GM21381 (cell line): ENCODE data around the gene IPO5.

Source experiments
- ATAC-seq: cut with Tn5 transposase; IDR thresholded peaks from one replicate; pipeline ENCODE4 v1.9.1; 2021; ENCODE audit warnings: mild to moderate bottlenecking, moderate library complexity; ENCODE audit not compliant: unreplicated experiment

Gene IPO5

DNA sequence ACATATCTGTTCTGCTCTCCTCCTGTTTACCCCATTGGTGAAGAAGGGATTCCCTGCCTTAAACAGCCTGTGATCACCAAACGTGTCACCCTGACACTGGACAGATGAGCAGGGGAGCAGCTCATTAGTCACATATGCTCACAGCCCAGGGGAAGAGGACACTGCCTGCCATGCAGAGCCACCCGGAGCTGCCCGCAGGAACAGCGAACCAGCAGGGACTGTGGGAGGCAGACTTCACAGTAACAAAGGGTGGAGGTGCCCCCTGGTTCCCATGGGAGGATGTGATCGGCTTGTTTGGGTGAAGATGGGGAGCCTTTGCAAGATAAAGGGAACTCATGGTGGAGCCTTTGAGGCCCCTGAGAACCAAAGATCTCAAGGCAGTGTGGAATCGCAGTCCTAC lies 100.8 kb downstream of the IPO5 start:
- no peak for ATAC-seq

DNA sequence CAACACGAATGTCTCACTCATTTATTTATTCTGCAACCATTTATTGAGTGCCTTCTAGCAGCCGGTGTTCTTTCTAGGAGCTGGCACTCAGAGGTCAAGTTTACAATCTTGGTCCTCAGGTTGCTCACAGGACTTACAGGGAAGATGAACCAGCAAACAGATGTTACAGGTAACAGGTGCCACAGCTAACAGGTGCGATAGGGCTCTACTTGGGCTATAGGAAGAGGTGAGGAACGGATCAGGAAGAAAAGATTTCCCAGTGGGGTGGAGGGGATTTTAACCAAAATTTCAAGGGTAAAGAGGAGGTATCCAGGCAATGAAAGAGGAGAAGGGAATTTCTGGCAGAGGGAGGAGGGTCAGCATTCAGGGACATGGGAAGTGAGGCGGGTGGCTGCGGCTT lies 102.1 kb downstream of the IPO5 start:
- no peak for ATAC-seq

DNA sequence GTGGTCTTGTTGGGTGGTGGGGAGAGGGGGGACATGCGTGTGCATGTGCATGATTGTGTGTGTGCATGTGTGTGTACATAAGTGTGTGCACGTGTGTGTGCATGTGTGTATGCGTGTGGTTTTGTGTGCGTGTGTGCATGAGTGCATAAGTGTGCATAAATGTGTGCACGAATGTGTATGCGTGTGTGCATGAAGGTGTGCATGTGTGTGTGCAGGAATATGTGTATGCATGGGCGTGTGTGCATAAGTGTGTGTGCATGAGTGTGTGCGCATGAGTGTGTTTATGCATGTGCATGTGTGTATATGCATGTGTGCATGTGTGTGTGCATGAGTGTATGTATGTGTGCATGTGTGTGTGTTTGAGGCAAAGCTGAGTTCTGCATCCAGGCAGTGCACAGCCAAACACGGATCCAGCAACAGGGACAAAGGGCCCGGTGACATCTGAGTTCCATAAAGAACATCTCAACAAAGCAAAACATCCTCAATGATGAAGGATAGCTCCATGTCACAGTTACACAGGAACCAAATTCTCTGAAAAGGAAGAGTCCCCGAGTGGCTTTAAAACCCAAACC lies 103.5 kb downstream of the IPO5 start:
- no peak for ATAC-seq

DNA sequence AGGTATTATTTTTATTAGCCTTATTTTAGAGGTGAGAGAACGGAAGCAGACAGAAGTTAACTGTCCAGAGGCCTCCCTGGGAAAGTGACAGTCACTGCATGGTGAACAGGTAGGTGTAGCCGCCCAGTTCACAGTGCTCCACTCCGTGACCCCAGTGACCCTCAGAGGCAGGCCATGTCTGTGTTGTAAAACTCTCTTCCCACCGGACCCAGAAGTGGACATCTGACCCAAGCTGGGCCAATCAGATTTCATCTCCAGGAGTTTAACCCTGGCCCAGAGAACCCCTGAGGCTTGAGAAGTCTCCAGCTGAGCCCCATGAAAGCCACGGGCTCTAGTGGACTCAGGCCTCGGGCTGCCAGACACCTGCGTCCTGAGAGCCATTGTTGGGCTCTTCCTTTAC lies 105.8 kb downstream of the IPO5 start:
- no peak for ATAC-seq

DNA sequence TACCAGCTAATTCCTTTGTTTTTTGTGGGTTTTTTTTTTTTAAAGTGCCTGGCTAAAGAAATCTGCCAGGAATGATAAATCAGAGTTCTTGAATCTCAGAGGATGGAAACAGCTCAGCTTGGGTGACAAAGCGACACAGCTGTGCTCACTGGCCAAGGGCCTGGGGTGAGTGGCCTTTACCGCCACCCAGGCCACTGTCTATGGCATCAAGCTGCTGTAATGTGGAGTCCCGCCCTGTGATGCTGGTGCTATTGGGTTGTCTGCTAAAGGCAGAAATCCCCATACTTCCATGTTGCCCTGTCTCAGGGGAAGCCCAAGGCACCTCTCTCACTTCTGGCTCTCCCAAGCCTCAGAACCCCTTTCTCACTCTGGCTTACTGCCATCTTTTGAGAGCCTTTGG lies 106.8 kb downstream of the IPO5 start:
- ATAC-seq = no peak

DNA sequence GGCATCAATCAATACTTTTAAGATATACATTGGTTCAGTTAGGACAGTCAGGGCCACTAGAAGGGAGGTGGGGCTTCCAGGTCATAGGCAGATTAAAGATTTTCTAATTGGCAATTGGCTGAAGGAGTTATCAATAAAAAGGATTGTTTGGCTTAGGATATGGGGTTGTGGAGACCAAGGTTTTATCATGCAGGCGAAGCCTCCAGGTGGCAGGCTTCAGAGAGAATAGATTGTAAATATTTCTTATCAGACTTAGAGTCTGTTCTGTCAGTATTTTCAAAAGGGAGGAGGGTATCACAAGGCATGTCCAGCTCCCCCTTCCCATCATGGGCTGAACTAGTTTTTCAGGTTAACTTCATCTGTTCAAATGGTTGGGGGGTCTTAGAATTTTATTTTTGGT lies 112.0 kb downstream of the IPO5 start:
- ATAC-seq = no peak

DNA sequence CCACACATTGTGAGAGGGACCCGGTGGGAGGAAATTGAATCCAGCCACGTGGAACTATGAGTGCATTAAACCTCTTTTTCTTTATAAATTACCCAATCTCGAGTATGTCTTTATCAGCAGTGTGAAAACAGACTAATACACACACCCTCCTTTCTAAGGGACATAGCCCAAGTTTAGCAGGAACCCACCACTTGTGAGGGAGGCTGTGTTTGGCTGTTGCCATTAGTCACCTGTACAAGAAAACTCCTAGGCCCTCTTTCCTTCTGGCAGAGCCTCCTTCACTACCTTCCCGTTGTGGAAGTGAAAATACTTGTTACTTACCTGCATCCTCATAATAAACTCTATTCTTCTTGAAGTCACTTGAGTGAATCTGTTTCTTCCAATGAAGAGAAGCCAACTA lies 113.2 kb downstream of the IPO5 start:
- no peak for ATAC-seq

DNA sequence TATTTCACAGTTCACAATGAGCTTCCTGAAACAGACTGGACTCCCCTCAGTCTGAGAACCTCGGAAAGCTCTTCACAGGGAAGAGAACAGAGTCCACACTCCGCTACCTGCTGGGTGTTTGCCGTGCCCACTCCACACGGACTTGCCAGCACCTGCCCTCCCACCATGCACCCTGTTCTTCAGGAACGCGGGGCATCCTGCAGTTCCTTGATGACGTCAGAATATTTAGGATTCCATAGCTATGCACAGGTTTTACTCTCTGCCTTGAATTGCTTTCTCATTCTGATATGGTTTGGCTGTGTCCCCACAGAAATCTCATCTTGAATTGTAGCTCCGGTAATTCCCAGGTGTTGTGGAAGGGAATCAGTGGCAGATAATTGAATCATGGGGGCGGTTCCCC lies 115.0 kb downstream of the IPO5 start:
- ATAC-seq = no peak

DNA sequence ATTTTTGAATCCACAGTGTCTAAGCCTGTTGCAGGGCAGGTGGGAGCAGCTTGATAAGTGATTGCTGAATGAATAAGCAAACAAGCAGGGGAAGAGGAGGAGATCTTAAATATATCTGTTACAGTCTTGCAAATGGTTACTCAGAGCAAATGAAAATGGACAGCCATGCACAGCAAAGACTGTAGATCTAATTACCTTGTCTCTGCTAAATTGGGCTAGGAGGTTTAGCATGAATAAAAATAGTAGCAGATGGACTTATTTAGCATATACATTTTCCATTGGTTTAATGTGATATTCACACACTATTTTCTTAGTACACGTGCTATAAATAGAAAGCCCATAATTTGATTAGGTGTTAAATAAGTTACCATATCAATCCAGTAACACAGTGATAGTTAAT lies 116.5 kb downstream of the IPO5 start:
- ATAC-seq = no peak

DNA sequence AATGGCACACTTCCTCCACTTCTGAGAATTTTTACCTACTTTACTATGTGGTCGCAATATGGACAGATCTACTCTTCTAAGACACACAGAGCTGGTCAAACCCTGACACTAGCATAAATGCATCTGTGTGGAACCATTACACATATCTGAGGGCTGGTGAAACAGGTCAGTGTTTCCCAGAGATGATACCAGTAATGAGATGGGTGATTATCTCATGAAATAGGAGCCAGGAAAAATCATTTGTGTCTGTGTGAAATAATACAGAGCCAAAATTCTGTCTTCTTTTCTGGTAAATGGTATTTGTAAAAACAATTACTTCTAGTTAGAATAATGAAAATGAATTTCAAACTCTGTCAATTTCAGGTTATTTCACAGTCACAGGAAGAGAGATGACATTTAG lies 117.8 kb downstream of the IPO5 start:
- no peak for ATAC-seq

DNA sequence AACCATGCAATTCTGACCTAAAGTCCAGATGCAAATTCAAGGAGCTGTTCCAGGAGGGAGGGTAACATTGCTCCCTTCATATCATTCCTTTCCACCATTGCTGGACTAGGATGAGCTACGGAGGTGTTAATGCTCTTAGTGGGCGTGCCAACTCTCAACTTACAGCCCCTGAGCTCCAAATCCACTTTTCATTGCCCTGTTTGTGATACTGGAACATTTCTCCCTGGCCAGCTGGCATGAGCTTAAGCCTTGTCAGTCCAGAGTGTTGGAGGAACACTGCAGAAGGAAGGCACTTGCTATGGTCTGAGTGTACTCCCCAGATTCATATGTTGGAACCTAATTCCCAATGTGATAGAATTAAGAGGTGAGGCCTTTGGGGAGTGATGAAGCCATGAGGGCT lies 119.0 kb downstream of the IPO5 start:
- ATAC-seq = no peak
